Nephron (organoid): ENCODE measurements around the gene FBXL2.

Experiments used
- H3K27ac Mint-ChIP-seq, 3 experiments: 2 replicates each; pipeline ENCODE4 v1.8.0; 2020; ENCODE audit warnings: mixed read lengths in 3 of 3, mild to moderate bottlenecking in 2 of 3, moderate library complexity in 1 of 3
- H3K27me3 Mint-ChIP-seq: 2 replicates; pipeline ENCODE4 v1.8.0; 2021; ENCODE audit warnings: low read depth, mild to moderate bottlenecking, moderate library complexity, mixed read lengths
- H3K36me3 Mint-ChIP-seq: 2 replicates; pipeline ENCODE4 v1.8.0; 2020; ENCODE audit warnings: low read depth, mixed read lengths
- H3K4me1 Mint-ChIP-seq: 2 replicates; pipeline ENCODE4 v1.8.0; 2020; ENCODE audit warnings: mixed read lengths
- H3K4me3 Mint-ChIP-seq, 3 experiments: 2 replicates each; pipeline ENCODE4 v1.8.0; 2020; ENCODE audit warnings: mild to moderate bottlenecking in 3 of 3, mixed read lengths in 3 of 3, moderate library complexity in 2 of 3
- H3K9me3 Mint-ChIP-seq: 2 replicates; pipeline ENCODE4 v1.8.0; 2020; ENCODE audit warnings: mixed read lengths
- CTCF ChIP-seq, 3 experiments: fragments of 200-600 bp; sonication (generic); IDR thresholded peaks; one replicate each; pipeline ENCODE4 v1.5.0; 2021; ENCODE audit warnings: antibody characterized with exemption in 3 of 3; ENCODE audit not compliant: unreplicated experiment in 3 of 3

Gene FBXL2

DNA sequence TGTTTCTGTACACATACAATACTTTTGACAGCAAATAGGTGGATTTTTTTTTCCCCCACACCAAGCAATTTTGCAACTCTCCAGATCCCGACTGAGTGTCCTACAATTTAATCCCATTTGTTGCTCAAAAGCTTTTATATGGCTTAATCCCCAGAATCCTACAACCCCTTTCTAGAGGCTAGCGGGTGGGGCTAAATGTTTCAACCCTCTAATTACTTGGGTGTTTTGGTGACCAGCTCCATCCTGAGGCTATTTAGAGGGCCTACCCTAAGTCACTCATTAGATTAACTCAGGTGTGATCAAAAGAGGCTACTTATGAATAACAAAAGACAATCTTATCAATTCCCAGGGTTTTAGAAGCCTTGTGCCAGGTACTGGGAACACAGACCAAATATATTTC is 21.0 kb upstream of the FBXL2 start:
- H3K27ac Mint-ChIP-seq = no peak overlapping the region
- H3K4me3 Mint-ChIP-seq = no peak overlapping the region
- H3K27me3 Mint-ChIP-seq = no peaks in the 10 kb centered on the region
- no peaks in the 10 kb centered on the region for H3K36me3 Mint-ChIP-seq
- H3K9me3 Mint-ChIP-seq = no peaks in the 10 kb centered on the region
- H3K4me1 Mint-ChIP-seq = no peaks in the 10 kb centered on the region
- no peak for TF ChIP-seq CTCF (IDR thresholded peaks at IDR 0.05; ENCODE audit: unreplicated experiment in 3 of 3)

DNA sequence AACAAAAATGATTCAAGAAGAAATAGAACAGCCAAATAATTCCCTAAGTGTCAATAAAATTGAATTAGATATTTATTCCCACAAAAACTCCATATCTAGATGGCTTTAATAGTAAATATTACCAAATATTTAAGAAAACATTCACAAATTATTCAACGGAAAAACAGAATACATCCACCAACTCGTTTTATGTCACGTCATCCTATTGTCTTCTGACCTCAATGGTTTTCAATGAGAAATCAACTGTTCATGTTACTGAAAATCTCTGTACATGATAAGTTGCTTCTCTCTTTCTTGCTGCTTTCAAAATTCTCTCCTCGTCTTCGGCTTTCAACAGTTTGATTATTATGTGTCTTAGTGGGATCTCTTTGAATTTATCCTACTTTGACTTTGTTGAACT is 17.1 kb upstream of the FBXL2 start:
- Mint-ChIP-seq H3K36me3 (no peaks in the 10 kb centered on the region), H3K4me3 (no peak overlapping the region), H3K4me1 (no peaks in the 10 kb centered on the region), H3K9me3 (peaks cover 7% of the 10 kb centered on the region), H3K27ac (no peak overlapping the region), H3K27me3 (no peaks in the 10 kb centered on the region)
- no peak for TF ChIP-seq CTCF (IDR thresholded peaks at IDR 0.05; ENCODE audit: unreplicated experiment in 3 of 3)

DNA sequence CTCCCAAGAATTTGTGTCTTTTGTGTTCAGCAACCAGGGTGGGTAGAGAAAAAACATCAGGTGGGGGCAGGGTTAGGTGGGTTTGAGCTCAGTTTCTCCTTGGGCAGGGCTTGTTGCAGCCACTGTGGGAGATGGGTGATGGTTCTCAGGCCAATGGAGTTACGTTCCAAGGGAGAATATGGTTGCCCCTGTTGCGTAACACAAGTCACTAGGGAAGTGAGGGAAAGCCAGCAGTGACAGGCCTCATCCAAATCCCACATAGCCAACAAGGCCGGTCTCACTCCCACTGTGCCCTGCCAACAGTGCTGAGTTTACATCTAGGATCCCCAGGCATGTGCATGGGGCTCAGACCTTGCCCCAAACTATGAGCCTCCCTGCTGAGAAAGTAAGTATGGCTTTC is 7.9 kb upstream of the FBXL2 start:
- no peaks in the 10 kb centered on the region for H3K4me1 Mint-ChIP-seq
- H3K9me3 Mint-ChIP-seq = peaks cover 27% of the 10 kb centered on the region
- H3K27ac Mint-ChIP-seq = no peak overlapping the region
- H3K4me3 Mint-ChIP-seq = no peak overlapping the region
- TF ChIP-seq CTCF (IDR thresholded peaks at IDR 0.05; ENCODE audit: unreplicated experiment in 3 of 3) = no peak
- H3K27me3 Mint-ChIP-seq = peaks cover 3% of the 10 kb centered on the region
- no peaks in the 10 kb centered on the region for H3K36me3 Mint-ChIP-seq

GRCh38 chr3:33271324-33271723 is 5.9 kb upstream of the FBXL2 start:
- Mint-ChIP-seq H3K4me3 (no peak overlapping the region), H3K27ac (no peak overlapping the region), H3K9me3 (peaks cover 17% of the 10 kb centered on the region), H3K36me3 (no peaks in the 10 kb centered on the region), H3K27me3 (peaks cover 3% of the 10 kb centered on the region), H3K4me1 (no peaks in the 10 kb centered on the region)
- no peak for TF ChIP-seq CTCF (IDR thresholded peaks at IDR 0.05; ENCODE audit: unreplicated experiment in 3 of 3)

DNA sequence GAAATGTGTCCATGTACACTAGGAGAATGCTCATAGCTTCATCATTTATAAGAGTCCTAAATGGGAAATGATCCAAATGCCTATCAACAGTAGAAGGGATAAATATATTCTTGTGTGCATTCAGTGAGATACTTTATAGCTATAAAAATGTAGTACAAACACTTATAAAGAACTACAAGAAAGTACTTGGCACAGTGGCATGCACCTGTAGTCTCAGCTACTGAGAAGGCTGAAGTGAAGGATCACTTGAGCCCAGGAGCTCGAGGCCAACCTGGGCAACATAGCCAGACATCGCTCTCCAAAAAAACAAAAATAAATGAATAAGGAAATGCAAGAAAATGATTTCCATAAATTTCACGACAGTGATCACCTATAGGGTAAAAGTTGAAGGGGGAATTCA is 3.6 kb upstream of the FBXL2 start:
- Mint-ChIP-seq H3K9me3 (peaks cover 8% of the 10 kb centered on the region), H3K27me3 (peaks cover 3% of the 10 kb centered on the region), H3K27ac (no peak overlapping the region), H3K4me1 (peaks cover 7% of the 10 kb centered on the region), H3K36me3 (no peaks in the 10 kb centered on the region), H3K4me3 (peak overlapping the region in 1 of 3 experiments; percentile 29)
- TF ChIP-seq CTCF (IDR thresholded peaks at IDR 0.05; ENCODE audit: unreplicated experiment in 3 of 3) = no peak

- peaks cover 16% of the 10 kb centered on the region for H3K36me3 Mint-ChIP-seq
These were observed 921 bp downstream of the FBXL2 start for GRCh38 chr3:33278163-33278562.

More at GRCh38 chr3:33278163-33278562, 921 bp downstream of the FBXL2 start:
- Mint-ChIP-seq H3K4me1 (peaks cover 12% of the 10 kb centered on the region), H3K9me3 (peaks cover 7% of the 10 kb centered on the region), H3K27me3 (no peaks in the 10 kb centered on the region), H3K27ac (peak overlapping the region; percentile 46 to 76 (median 49)), H3K4me3 (peak overlapping the region; percentile 84 to 90 (median 88))
- TF ChIP-seq CTCF (IDR thresholded peaks at IDR 0.05; ENCODE audit: unreplicated experiment in 3 of 3) = no peak
